Upper lobe of left lung (tissue), 6 donors: ENCODE measurements around the gene MLC1. TPM values are rescaled to one million over a fixed set of nuclear protein-coding genes. Genes with fewer than 3 reads are reported as not detected.
"Not testable (repeated sequence)": the region's sequence is repeated elsewhere in the genome, so short reads cannot be mapped to it uniquely, and the experiment has no call there.

Experiments used
- ATAC-seq, 2 donors: fragments of 200-7000 bp; cut with Tn5 transposase; one replicate each; pipeline ENCODE4 v1.9.1; 2022; ENCODE audit warnings: mild to moderate bottlenecking in 2 of 2, moderate library complexity in 2 of 2; ENCODE audit not compliant: low FRiP score in 2 of 2
- DNase-seq, 2 donors: peaks; one replicate each; pipeline ENCODE4 v3.0.0-alpha.2; 2019 to 2020
- H3K27ac ChIP-seq, 4 donors: fragments of 200-600 bp; sonication (generic); one replicate each; pipeline ENCODE4 v1.5.1; 2016 to 2019
- H3K27me3 ChIP-seq, 4 donors: fragments of 200-600 bp; sonication (generic); one replicate each; pipeline ENCODE4 v1.5.1; 2017 to 2019
- H3K36me3 ChIP-seq, 4 donors: fragments of 200-600 bp; sonication (generic); one replicate each; pipeline ENCODE4 v1.5.1; 2016 to 2019
- H3K4me1 ChIP-seq, 4 donors: fragments of 200-600 bp; sonication (generic); one replicate each; pipeline ENCODE4 v1.5.1; 2018 to 2019
- H3K4me3 ChIP-seq, 4 donors: fragments of 200-600 bp; sonication (generic); one replicate each; pipeline ENCODE4 v1.5.1; 2017 to 2019; ENCODE audit warnings: mild to moderate bottlenecking in 2 of 4, moderate library complexity in 1 of 4
- H3K9me3 ChIP-seq, 4 donors: fragments of 200-600 bp; sonication (generic); one replicate each; pipeline ENCODE4 v1.5.1; 2018 to 2019
- CTCF ChIP-seq, 6 experiments: fragments of 450-650 bp in 4 of 6; fragments of 200-600 bp in 2 of 6; sonication (generic) in 2 of 6; IDR thresholded peaks; one replicate each; pipeline ENCODE4 v1.5.1; 2016 to 2019; ENCODE audit warnings: antibody characterized with exemption in 6 of 6
- EP300 ChIP-seq, 4 donors: sonication (generic); formaldehyde crosslinking; IDR thresholded peaks; one replicate each; pipeline ENCODE4 v1.5.1; 2017; ENCODE audit warnings: antibody characterized with exemption in 4 of 4, control low read depth in 2 of 4
- POLR2A ChIP-seq, 4 donors: fragments of 450-650 bp; IDR thresholded peaks; one replicate each; pipeline ENCODE4 v1.5.1; 2016 to 2017; ENCODE audit warnings: antibody characterized with exemption in 4 of 4, mild to moderate bottlenecking in 2 of 4
- POLR2AphosphoS5 ChIP-seq, 2 donors: sonication (generic); formaldehyde crosslinking; IDR thresholded peaks; one replicate each; pipeline ENCODE4 v1.5.1; 2017; ENCODE audit warnings: antibody characterized with exemption in 2 of 2
- WGBS, 2 donors: methylation state at CpG; one replicate each; pipeline ENCODE4 v1.1.5; 2017 to 2018; 5-methylcytosine and 5-hydroxymethylcytosine counted together
- total RNA-seq, 6 donors: library from RNA; depleted of rRNA in 4 of 6; stranded (reverse); fragments of >200 nt in 4 of 6; gene quantifications; one replicate each; pipeline versions ENCODE4 v1.1.0 to v1.2.1, GENCODE V29; 2016 to 2021
- donor health status: DM: no; HTN: no; CAD: no; lungs with moderate emphysema.
- donor health status: DM: no; HTN: yes; CAD: no; lungs with severe emphysema.

MLC1 gene
- total RNA-seq, 6 donors from 2014 or later, result 0.78 to 3.1 (median 1.2) TPM

GRCh38 chr22:50089231-50089630 is 4.0 kb upstream of the MLC1 start:
- peaks cover 0 to 8% (median 0%) of the 10 kb centered on the region in 4 donors for H3K4me1 ChIP-seq
- no peak for DNase-seq

GRCh38 chr22:50088096-50088495 is 2.9 kb upstream of the MLC1 start:
- 92 to 98% methylated on average over 9 to 12 of the region's 12 CpGs for WGBS, 2 donors
- DNase-seq, result no peak

More at GRCh38 chr22:50089231-50089630, 4.0 kb upstream of the MLC1 start:
- Histone ChIP-seq H3K9me3 (peaks cover 0 to 11% (median 0%) of the 10 kb centered on the region in 4 donors), H3K27me3 (no peaks in the 10 kb centered on the region), H3K4me3 (no peak overlapping the region), H3K36me3 (no peaks in the 10 kb centered on the region), H3K27ac (no peak overlapping the region)
- 78 to 97% methylated on average over 11 of the region's 11 CpGs for WGBS, 2 donors
- no peak for ATAC-seq
- no peak for TF ChIP-seq CTCF (IDR thresholded peaks at IDR 0.05)
- TF ChIP-seq EP300 (IDR thresholded peaks at IDR 0.05), result no peak
- TF ChIP-seq POLR2AphosphoS5 (IDR thresholded peaks at IDR 0.05), result no peak
- no peak for TF ChIP-seq POLR2A (IDR thresholded peaks at IDR 0.05)

GRCh38 chr22:50087646-50088045 is 2.4 kb upstream of the MLC1 start:
- TF ChIP-seq POLR2AphosphoS5 (IDR thresholded peaks at IDR 0.05) (no peak), POLR2A (IDR thresholded peaks at IDR 0.05) (no peak), EP300 (IDR thresholded peaks at IDR 0.05) (no peak), CTCF (IDR thresholded peaks at IDR 0.05) (no peak)
- ATAC-seq (no peak), DNase-seq (no peak)
- Histone ChIP-seq H3K4me3 (no peak overlapping the region), H3K36me3 (no peaks in the 10 kb centered on the region), H3K9me3 (peaks cover 0 to 11% (median 0%) of the 10 kb centered on the region in 4 donors), H3K4me1 (peaks cover 0 to 10% (median 0%) of the 10 kb centered on the region in 4 donors), H3K27me3 (no peaks in the 10 kb centered on the region), H3K27ac (no peak overlapping the region)
- whole genome bisulfite sequencing, 2 donors, result 89 to 98% methylated on average over 12 of the region's 12 CpGs

More at GRCh38 chr22:50088096-50088495, 2.9 kb upstream of the MLC1 start:
- Histone ChIP-seq H3K27me3 (no peaks in the 10 kb centered on the region), H3K27ac (no peak overlapping the region), H3K36me3 (no peaks in the 10 kb centered on the region), H3K4me3 (no peak overlapping the region), H3K9me3 (peaks cover 0 to 11% (median 0%) of the 10 kb centered on the region in 4 donors), H3K4me1 (peaks cover 0 to 10% (median 0%) of the 10 kb centered on the region in 4 donors)
- TF ChIP-seq EP300 (IDR thresholded peaks at IDR 0.05) (no peak), POLR2A (IDR thresholded peaks at IDR 0.05) (no peak), CTCF (IDR thresholded peaks at IDR 0.05) (no peak), POLR2AphosphoS5 (IDR thresholded peaks at IDR 0.05) (no peak)
- no peak for ATAC-seq

- not testable (repeated sequence) for ATAC-seq, H3K27me3 ChIP-seq, DNase-seq, H3K27ac ChIP-seq, H3K36me3 ChIP-seq, H3K4me3 ChIP-seq, H3K4me1 ChIP-seq
- peaks cover 0 to 11% (median 0%) of the 10 kb centered on the region in 4 donors for H3K9me3 ChIP-seq
- 89 to 95% methylated on average over 4 of the region's 4 CpGs for WGBS, 2 donors
These were observed 1.7 kb upstream of the MLC1 start for GRCh38 chr22:50086975-50087374.

GRCh38 chr22:50086526-50086925 is 1.3 kb upstream of the MLC1 start:
- Histone ChIP-seq H3K36me3 (no peaks in the 10 kb centered on the region), H3K9me3 (peaks cover 0 to 11% (median 0%) of the 10 kb centered on the region in 4 donors), H3K27me3 (no peaks in the 10 kb centered on the region), H3K4me3 (no peak overlapping the region), H3K27ac (no peak overlapping the region), H3K4me1 (peaks cover 0 to 10% (median 0%) of the 10 kb centered on the region in 4 donors)
- no peak for ATAC-seq
- no peak for DNase-seq
- WGBS, 2 donors, result 65 to 68% methylated on average over 5 of the region's 5 CpGs
- TF ChIP-seq POLR2AphosphoS5 (IDR thresholded peaks at IDR 0.05) (no peak), CTCF (IDR thresholded peaks at IDR 0.05) (no peak), EP300 (IDR thresholded peaks at IDR 0.05) (no peak), POLR2A (IDR thresholded peaks at IDR 0.05) (no peak)
